Keratinocyte (primary cell): ENCODE measurements around the gene TRIM47. TPM values are rescaled to one million over a fixed set of nuclear protein-coding genes. Genes with fewer than 3 reads are reported as not detected.

ENCODE experiments used
- DNase-seq: peaks from one replicate; pipeline ENCODE4 v3.0.0-alpha.2; 2011; ENCODE audit warnings: low read depth, missing footprints, low spot score
- FAIRE-seq: peaks from 2 replicates; lab custom pipeline; 2011; peaks lifted over from hg19 to GRCh38; lab: Jason Lieb, UNC
- H2AFZ ChIP-seq: 2 replicates; pipeline ENCODE4 v1.6.0; 2012; ENCODE audit warnings: low read length, control low read depth, inconsistent platforms; ENCODE audit not compliant: control insufficient read depth
- H3K27ac ChIP-seq: 2 replicates; pipeline ENCODE4 v1.5.1; 2011; ENCODE audit warnings: low read length; ENCODE audit not compliant: control insufficient read depth, insufficient read depth
- H3K27me3 ChIP-seq: 3 replicates; pipeline ENCODE4 v1.6.0; 2011; ENCODE audit warnings: low read length; ENCODE audit not compliant: control insufficient read depth, insufficient read depth; ENCODE audit errors: extremely low read depth
- H3K36me3 ChIP-seq, 2 experiments: 2 replicates in 1 of 2; 3 replicates in 1 of 2; pipeline ENCODE4 v1.5.1; 2011; ENCODE audit warnings: low read length in 2 of 2, mild to moderate bottlenecking in 1 of 2; ENCODE audit not compliant: control insufficient read depth in 2 of 2, insufficient read depth in 2 of 2; ENCODE audit errors: extremely low read depth in 1 of 2
- H3K4me1 ChIP-seq: 3 replicates; pipeline ENCODE4 v1.5.1; 2011; ENCODE audit warnings: low read length; ENCODE audit not compliant: control insufficient read depth, insufficient read depth; ENCODE audit errors: extremely low read depth
- H3K4me2 ChIP-seq: 3 replicates; pipeline ENCODE4 v1.6.0; 2011; ENCODE audit warnings: low read depth, low read length; ENCODE audit not compliant: control insufficient read depth, insufficient read depth; ENCODE audit errors: extremely low read depth
- H3K4me3 ChIP-seq, 3 experiments: fragments of 200-600 bp in 1 of 3; sonication (generic) in 1 of 3; 2 replicates in 2 of 3; 3 replicates in 1 of 3; pipeline ENCODE4 v1.5.1; 2011 to 2016; ENCODE audit warnings: low read length in 3 of 3, mild to moderate bottlenecking in 3 of 3, control low read depth in 2 of 3, inconsistent platforms in 1 of 3, low read depth in 1 of 3, mixed read lengths in 1 of 3, mixed run types in 1 of 3, moderate library complexity in 1 of 3; ENCODE audit not compliant: control insufficient read depth in 2 of 3, insufficient read depth in 2 of 3; ENCODE audit errors: extremely low read depth in 1 of 3
- H3K79me2 ChIP-seq: 2 replicates; pipeline ENCODE4 v1.6.0; 2012; ENCODE audit warnings: low read length; ENCODE audit not compliant: control insufficient read depth, insufficient read depth
- H3K9ac ChIP-seq: 3 replicates; pipeline ENCODE4 v1.6.0; 2011; ENCODE audit warnings: low read length; ENCODE audit not compliant: control insufficient read depth, insufficient read depth; ENCODE audit errors: extremely low read depth
- H3K9me1 ChIP-seq: 3 replicates; pipeline ENCODE4 v1.6.0; 2011; ENCODE audit warnings: low read length; ENCODE audit not compliant: control insufficient read depth, insufficient read depth; ENCODE audit errors: extremely low read depth
- H3K9me3 ChIP-seq: 2 replicates; pipeline ENCODE4 v1.5.1; 2012; ENCODE audit warnings: low read depth, low read length; ENCODE audit not compliant: control insufficient read depth
- H4K20me1 ChIP-seq: 3 replicates; pipeline ENCODE4 v1.6.0; 2011; ENCODE audit warnings: low read length; ENCODE audit not compliant: control insufficient read depth, insufficient read depth; ENCODE audit errors: extremely low read depth
- EZH2 ChIP-seq: IDR thresholded peaks from one replicate; pipeline ENCODE4 v1.6.1; 2012; ENCODE audit warnings: inconsistent platforms, mild to moderate bottlenecking, low read length, moderate library complexity
- dilution Hi-C: fragments of 300-500 bp; cut with MboI; formaldehyde crosslinking; loops from one replicate; pipeline ENCODE4 v1.7.0; 2020; ENCODE audit warnings: low sequenced_read_pairs; ENCODE audit not compliant: extremely low pct_ligation_motif_present
- polyA plus RNA-seq, 5 experiments: library from polyadenylated mRNA; depleted of rRNA in 3 of 5; stranded (reverse) in 3 of 5; stranded (forward) in 1 of 5; unstranded in 1 of 5; fragments of >200 nt; gene quantifications; 1 replicate in 1 of 5; 2 replicates in 3 of 5; 3 replicates in 1 of 5; pipeline versions ENCODE4 v1.2.1 to v1.2.3, GENCODE V29; 2011 to 2012; ENCODE audit warnings: missing spikeins in 2 of 5, low read depth in 1 of 5, low replicate concordance in 1 of 5
- TF ChIP-seq, protein P1 (sequence below), 3 experiments: IDR thresholded peaks in 1 of 3; conservative IDR thresholded peaks in 1 of 3; optimal IDR thresholded peaks in 1 of 3; 2 replicates in 2 of 3; 3 replicates in 1 of 3; pipeline versions ENCODE3 to v1.5.1; 2011; ENCODE audit warnings: low read length in 3 of 3, mild to moderate bottlenecking in 3 of 3, moderate library complexity in 2 of 3, control low read depth in 1 of 3, inconsistent platforms in 1 of 3; ENCODE audit not compliant: insufficient read depth in 2 of 3; ENCODE audit errors: extremely low read depth in 1 of 3

Gene TRIM47
- polyA plus RNA-seq, 1 donor (not counting 4 experiments of a cell fraction or from before 2014, with no cell fraction given), result 9.4 TPM

DNA sequence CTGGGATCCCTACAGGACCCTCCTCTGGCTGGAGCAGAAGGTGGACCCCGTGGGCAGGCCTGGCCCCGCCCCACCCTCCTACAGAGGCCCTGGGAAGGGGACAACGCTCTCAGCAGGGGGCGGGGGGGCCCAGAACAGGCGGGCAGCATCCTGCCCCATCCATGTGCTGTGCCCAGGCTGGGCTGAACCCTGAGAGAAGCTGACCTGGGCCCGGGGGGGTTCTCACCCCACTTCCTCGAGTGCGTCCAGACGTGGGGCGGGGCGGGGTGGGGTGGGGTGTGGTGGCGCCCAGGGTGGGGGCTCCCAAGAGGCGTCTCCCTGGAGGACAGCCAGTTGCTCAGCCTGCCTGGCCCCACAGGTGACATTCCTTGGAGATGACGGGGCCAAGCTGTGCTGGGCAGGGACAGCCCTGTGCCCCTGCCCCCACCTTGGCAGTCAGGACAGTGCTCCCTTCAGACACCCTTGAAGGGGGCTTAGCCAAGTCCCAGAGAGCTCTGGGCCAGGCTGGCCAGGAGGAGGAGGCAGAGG lies 33.8 kb downstream of the TRIM47 start:
- Histone ChIP-seq H2AFZ (peak overlapping the region; percentile 20), H3K79me2 (no peaks in the 10 kb centered on the region), H3K4me1 (peaks cover 20% of the 10 kb centered on the region), H3K9ac (peak overlapping the region; percentile 58), H3K27ac (peak overlapping the region; percentile 60), H3K9me1 (no peaks in the 10 kb centered on the region), H3K27me3 (no peaks in the 10 kb centered on the region), H3K4me2 (peak overlapping the region; percentile 78), H3K36me3 (peaks cover 15 to 24% of the 10 kb centered on the region in 2 experiments), H3K9me3 (no peaks in the 10 kb centered on the region), H3K4me3 (peak overlapping the region in 2 of 3 experiments; percentile 35 to 43), H4K20me1 (no peaks in the 10 kb centered on the region)
- FAIRE-seq (no peak), DNase-seq (no peak)
- TF ChIP-seq, protein P1, sequence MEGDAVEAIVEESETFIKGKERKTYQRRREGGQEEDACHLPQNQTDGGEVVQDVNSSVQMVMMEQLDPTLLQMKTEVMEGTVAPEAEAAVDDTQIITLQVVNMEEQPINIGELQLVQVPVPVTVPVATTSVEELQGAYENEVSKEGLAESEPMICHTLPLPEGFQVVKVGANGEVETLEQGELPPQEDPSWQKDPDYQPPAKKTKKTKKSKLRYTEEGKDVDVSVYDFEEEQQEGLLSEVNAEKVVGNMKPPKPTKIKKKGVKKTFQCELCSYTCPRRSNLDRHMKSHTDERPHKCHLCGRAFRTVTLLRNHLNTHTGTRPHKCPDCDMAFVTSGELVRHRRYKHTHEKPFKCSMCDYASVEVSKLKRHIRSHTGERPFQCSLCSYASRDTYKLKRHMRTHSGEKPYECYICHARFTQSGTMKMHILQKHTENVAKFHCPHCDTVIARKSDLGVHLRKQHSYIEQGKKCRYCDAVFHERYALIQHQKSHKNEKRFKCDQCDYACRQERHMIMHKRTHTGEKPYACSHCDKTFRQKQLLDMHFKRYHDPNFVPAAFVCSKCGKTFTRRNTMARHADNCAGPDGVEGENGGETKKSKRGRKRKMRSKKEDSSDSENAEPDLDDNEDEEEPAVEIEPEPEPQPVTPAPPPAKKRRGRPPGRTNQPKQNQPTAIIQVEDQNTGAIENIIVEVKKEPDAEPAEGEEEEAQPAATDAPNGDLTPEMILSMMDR (optimal IDR thresholded peaks at IDR 0.05 in 1 of 3, IDR thresholded peaks at IDR 0.05 in 1 of 3, conservative IDR thresholded peaks at IDR 0.05 in 1 of 3; ENCODE audit: extremely low read depth in 1 of 3, insufficient read depth in 2 of 3, low read length in 3 of 3), result no peak
- TF ChIP-seq EZH2, result no peak
- dilution Hi-C loops, result no loop called here

- Histone ChIP-seq H2AFZ (peak within 1 kb of the TSS; percentile 20), H3K36me3 (peaks cover 15 to 19% of the 10 kb centered on the region in 2 experiments)
These were observed 34.5 kb downstream of the TRIM47 start, which contains the start of gene UNC13D for GRCh38 chr17:75843577-75844529. Gene UNC13D (minus strand): TSS chr17:75844404. CDS start chr17:75844337, 67 bp downstream.

More at GRCh38 chr17:75843577-75844529, 34.5 kb downstream of the TRIM47 start, which contains the start of gene UNC13D:
- no peak for FAIRE-seq
- H3K4me1 ChIP-seq, result peaks cover 20% of the 10 kb centered on the region
- peak within 1 kb of the TSS; percentile 60 for H3K27ac ChIP-seq
- H3K4me3 ChIP-seq, result peak within 1 kb of the TSS in 2 of 3 experiments; percentile 35 to 43
- no peak for DNase-seq
- H4K20me1 ChIP-seq, result no peaks in the 10 kb centered on the region
- dilution Hi-C loops, result no loop called here
- H3K4me2 ChIP-seq, result peak within 1 kb of the TSS; percentile 78
- H3K9me3 ChIP-seq, result no peaks in the 10 kb centered on the region
- no peaks in the 10 kb centered on the region for H3K9me1 ChIP-seq
- H3K27me3 ChIP-seq, result no peaks in the 10 kb centered on the region
- no peak for TF ChIP-seq EZH2
- H3K9ac ChIP-seq, result peak within 1 kb of the TSS; percentile 58
- H3K79me2 ChIP-seq, result no peaks in the 10 kb centered on the region
